HUDEP-2 (cell line): ENCODE measurements around the gene CD99L2.
"Not testable (repeated sequence)": the region's sequence is repeated elsewhere in the genome, so short reads cannot be mapped to it uniquely, and the experiment has no call there.

Experiments
- DNase-seq, 76 experiments: peaks; one replicate each; lab custom pipeline; 2025; ENCODE audit not compliant: unreplicated experiment in 76 of 76; lab: John Stamatoyannopoulos, UW

Gene CD99L2

GRCh38 chrX:150897421-150898320 is 797 bp downstream of the CD99L2 start:
- peak in 4 of 76 experiments; percentile 0 to 5 (median 1) for DNase-seq

DNA sequence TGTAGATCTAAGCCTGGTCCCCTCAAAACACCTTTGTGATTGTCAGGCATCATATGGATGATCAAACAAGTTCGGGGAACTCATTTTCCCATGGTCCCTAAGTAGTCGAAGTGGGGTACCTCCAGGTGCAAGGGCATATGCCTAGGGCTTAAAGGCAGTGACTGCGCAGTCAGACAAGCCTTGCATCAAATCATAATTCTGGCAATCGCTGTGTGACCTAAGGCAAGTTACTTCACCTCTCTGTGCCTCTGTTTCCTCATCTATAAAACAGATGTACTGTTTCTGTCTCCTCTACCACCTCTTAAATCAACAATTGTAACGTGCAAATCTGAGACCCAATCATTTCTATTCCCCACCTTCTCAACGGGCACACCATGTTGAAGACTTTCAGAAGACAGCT is 1.8 kb downstream of the CD99L2 start:
- no peak for DNase-seq

DNA sequence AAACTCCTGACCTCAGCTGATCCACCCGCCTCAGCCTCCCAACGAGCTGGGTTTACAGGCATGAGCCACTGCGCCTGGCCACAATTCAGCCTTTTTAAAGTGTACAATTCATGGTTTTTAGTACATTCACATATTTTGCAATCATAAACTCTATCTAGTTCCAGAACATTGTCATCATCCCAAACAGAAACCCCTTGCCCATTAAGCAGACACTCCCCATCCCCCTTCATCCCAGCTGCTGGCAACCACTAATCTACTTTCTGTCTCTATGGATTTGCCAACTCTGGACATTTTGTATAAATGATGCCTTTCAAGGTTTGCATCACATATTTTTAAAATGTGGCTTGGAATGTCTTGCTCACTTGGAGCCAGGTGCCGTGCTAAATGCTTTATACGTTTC is 4.5 kb downstream of the CD99L2 start:
- DNase-seq = no peak

DNA sequence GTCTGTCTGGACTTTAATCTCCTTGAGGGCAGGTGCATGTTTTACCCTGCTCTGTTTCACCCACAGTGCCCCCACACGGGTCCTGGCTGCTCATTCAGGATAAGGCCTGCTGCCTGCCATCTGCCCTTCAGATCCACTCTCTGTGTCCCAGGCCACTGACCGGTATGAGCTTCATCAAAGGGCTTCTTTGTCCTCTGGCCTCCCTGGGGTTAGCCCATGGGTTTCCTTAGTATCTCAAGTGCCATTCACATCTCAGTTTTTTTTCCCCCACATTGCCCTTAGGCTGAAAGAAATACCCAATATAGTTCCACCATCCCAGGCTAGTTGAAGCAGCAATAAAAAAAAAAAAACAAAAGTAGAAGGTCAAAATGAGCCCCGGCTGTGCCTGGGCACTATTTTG is 9.3 kb downstream of the CD99L2 start:
- no peak for DNase-seq

DNA sequence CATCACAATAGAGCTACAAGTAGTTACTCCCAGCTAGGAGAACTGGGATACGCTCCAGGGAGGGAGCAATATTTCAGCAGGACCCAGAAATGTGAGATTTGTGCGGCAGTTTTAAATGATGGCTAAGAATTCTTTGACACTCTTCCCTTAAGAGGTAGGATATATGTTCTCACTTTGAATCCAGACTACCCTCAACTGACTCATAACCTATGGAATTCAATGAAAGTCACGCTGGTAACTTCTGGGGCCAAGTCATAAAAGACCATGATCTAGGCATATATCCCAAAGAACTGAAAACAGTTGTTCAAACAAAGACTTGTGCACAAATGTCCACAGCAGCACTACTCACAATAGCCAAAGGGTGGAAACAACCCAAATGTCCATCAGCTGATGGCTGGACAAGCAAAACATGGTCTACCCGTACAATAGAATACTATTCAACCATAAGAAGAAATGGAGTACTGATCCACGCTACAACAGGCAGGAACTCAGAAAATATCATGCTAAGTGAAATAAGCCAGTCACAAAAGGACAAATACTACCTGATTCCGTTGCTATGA is 10.5 kb downstream of the CD99L2 start:
- no peak for DNase-seq

- DNase-seq = not testable (repeated sequence)
Observed at GRCh38 chrX:150887268-150887667, 11.2 kb downstream of the CD99L2 start.

DNA sequence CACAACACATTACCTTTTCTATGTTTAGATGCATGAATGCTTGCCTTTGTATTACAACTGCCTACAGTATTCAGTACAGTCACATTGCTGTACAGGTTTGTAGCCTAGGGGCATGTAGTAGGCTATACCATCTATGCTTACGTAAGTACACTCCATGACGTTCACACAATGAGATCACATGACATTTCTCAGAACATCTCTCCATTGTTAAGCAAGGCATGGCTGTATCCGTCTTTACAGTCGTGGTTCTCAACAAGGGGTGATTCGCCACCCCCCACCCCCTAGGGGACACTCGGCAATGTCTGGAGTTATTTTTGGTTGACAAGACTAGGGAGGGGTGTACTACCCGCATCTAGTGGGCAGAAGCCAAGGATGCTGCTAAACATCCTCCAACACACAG is 12.1 kb downstream of the CD99L2 start:
- DNase-seq = no peak

DNA sequence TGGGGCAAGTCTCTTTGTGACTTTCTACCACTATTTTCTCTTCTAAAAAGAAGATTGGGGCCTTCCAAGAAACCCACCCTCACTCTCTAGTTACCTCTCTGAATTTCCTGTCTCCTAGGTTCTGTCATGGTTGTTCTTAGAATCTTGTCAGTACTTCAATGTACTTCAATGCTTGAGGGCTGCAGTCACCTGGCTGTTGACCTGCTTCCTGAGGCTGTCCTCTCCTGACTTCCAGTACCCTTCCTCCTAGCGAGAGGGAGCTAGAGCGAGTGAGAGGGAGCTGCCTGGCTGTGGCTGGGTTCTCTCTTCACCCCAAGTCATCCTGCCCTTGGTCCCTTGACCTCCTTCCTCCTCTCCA is 17.7 kb downstream of the CD99L2 start:
- no peak for DNase-seq

- no peak for DNase-seq
Observed at GRCh38 chrX:150879855-150880807, 18.3 kb downstream of the CD99L2 start.

DNA sequence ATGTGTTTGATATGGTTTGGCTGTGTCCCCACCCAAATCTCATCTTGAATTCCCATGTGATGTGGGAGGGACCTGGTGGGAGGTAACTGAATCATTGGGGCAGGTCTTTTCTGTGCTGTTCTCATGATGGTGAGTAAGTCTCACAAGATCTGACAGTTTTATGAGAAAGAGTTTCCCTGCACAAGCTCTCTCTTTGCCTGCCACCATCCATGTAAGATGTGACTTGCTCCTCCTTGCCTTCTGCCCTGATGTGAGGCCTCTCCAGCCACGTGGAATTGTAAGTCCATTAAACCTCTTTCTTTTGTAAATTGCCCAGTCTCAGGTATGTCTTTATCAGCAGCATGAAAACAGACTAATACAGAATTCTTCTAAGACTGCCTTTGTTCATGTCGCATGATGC is 22.8 kb downstream of the CD99L2 start:
- not testable (repeated sequence) for DNase-seq

DNA sequence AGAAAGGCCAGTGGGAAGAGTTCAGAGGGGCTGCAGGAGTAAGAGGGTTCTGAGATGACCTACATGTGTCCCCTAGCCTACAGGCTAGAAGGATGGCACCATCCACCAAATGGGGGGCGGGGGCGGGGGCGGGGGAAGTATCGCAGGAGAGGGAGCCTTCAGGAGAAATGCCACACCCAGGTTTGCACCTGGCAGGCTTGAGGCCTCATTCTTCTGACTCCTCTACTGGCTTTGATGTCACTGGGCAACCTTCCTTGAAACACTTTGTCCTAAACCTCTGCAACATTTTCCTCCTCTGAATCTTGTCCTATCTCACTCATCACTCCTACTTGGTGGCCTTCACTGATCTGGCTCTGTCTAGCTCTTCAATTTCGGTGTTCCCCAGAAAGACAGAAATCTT is 24.0 kb downstream of the CD99L2 start:
- no peak for DNase-seq

- DNase-seq = no peak
Observed at GRCh38 chrX:150873616-150874015, 24.9 kb downstream of the CD99L2 start.

DNA sequence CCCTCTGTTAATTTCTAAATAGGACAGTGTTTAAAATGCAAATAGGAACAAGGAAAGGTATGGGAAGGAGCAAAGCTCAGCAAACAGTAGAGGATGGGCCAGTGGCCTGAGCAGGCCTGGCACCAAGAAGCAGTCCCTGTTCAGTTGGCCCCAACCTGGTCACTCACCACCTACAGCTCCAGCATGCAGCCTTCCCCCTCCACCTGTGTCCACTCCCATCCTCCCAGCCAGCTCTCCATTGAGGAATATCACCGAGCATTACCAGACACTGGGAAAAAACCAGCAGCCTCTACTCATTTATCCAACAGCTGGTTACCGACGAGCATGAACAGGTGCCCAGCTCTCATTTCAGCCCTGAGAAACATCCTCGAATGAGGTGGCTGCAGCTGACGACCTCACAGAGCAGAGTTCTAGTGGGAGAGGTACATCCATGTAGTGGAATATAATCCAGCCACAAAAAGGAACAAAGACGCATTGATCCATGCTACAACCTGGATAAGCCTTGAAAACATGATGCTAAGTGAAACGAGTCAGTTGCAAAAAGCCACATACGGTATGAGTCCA is 25.6 kb downstream of the CD99L2 start:
- DNase-seq = no peak

GRCh38 chrX:150871341-150871811 is 27.1 kb downstream of the CD99L2 start:
- no peak for DNase-seq

GRCh38 chrX:150870487-150871340 is 27.8 kb downstream of the CD99L2 start:
- no peak for DNase-seq

DNA sequence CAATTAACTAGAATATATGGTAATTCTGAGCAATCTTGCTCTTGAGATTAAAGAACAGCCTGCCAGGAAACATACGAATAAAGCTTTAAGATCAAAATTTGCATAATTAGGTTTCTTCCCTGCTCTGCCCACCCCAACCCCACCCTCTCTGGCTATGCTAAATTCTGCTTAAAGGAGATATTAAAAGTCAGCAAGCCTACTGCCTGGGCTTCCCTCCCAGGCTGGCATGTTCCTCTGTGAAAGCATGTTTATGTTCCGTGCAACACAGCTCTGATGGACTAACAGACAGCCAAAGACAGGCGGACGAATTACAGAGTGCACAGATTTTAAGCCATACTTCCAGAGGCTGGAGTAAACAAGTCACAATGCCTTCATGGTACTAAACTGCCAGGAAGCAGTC is 28.4 kb downstream of the CD99L2 start:
- DNase-seq = no peak

DNA sequence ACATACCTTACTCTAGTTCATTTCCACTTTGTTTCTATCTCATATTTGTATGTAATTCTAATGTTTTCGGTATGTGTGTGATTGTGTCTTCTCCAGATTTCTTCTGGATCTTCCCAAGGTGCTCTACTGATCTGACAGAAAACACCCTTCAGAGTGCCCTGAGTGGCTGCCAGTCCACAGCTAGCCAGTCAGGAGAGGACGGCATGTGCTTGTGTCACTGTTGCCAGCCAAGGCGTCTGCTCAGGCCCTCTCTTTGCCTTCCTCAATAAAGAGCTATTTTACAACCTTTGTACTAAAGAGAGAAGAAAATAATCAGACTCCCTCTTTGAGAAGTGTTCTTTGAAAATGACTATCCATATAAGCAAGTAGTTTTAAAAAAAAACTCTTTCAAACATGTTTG is 29.0 kb downstream of the CD99L2 start:
- DNase-seq = no peak

- DNase-seq = no peak
Observed at GRCh38 chrX:150868625-150869024, 29.8 kb downstream of the CD99L2 start.

GRCh38 chrX:150864127-150864526 is 34.3 kb downstream of the CD99L2 start:
- no peak for DNase-seq

DNA sequence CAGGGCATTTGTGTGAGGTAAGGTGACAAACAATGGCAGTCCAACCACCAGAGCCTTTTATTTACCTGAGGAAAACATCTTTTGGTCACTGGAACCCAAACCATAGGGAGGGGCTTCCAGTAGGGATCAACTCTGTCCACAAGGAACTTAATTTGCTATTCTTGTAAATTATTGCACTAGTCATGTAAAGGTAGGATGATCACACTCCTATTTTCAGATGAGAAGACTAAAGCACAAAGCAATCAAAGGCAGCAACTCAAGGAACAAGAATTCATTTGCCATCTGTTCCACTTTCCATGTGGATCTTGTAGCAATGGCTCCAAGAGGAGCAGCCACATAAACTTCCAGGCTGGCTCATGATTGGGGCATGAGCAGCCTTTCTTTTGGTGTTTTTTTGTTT is 35.3 kb downstream of the CD99L2 start:
- no peak for DNase-seq
